Measurements from ENCODE around the gene ZBTB20.

The ZBTB20 gene

GRCh38 chr3:114427285-114428043 is 719.6 kb downstream of the ZBTB20 start:
- DNase-seq = no peak

- DNase-seq = no peak
Observed at GRCh38 chr3:114424337-114424736, 722.8 kb downstream of the ZBTB20 start.

- DNase-seq = no peak
Observed at GRCh38 chr3:114421204-114421603, 725.9 kb downstream of the ZBTB20 start.

- DNase-seq = no peak
Observed at GRCh38 chr3:114420072-114420471, 727.0 kb downstream of the ZBTB20 start.

GRCh38 chr3:114418724-114419543 is 728.2 kb downstream of the ZBTB20 start:
- no peak for DNase-seq

- DNase-seq = no peak
Observed at GRCh38 chr3:114418107-114418506, 729.0 kb downstream of the ZBTB20 start.

- no peak for DNase-seq
Observed at GRCh38 chr3:114417675-114418074, 729.4 kb downstream of the ZBTB20 start.

- no peak for DNase-seq
Observed at GRCh38 chr3:114417265-114417664, 729.8 kb downstream of the ZBTB20 start.

GRCh38 chr3:114411811-114412803 is 735.0 kb downstream of the ZBTB20 start:
- no peak for DNase-seq

- DNase-seq = no peak
Observed at GRCh38 chr3:114411190-114411668, 735.9 kb downstream of the ZBTB20 start.

GRCh38 chr3:114408736-114409670 is 738.1 kb downstream of the ZBTB20 start:
- no peak for DNase-seq

- no peak for DNase-seq
Observed at GRCh38 chr3:114406922-114407321, 740.2 kb downstream of the ZBTB20 start.

GRCh38 chr3:114406286-114406685 is 740.8 kb downstream of the ZBTB20 start:
- DNase-seq = no peak

- DNase-seq = no peak
Observed at GRCh38 chr3:114405202-114405990, 741.7 kb downstream of the ZBTB20 start.

- DNase-seq = no peak
Observed at GRCh38 chr3:114404590-114404989, 742.5 kb downstream of the ZBTB20 start.

GRCh38 chr3:114402838-114403237 is 744.2 kb downstream of the ZBTB20 start:
- no peak for DNase-seq

GRCh38 chr3:114401346-114401745 is 745.7 kb downstream of the ZBTB20 start:
- no peak for DNase-seq

GRCh38 chr3:114400371-114400770 is 746.7 kb downstream of the ZBTB20 start:
- no peak for DNase-seq

GRCh38 chr3:114394551-114394950 is 752.5 kb downstream of the ZBTB20 start:
- no peak for DNase-seq

GRCh38 chr3:114393367-114394072 is 753.6 kb downstream of the ZBTB20 start:
- no peak for DNase-seq

Measured in activated T-cell treated with anti-CD3 and anti-CD28 coated beads for 4 hours (primary cell).